Measurements from ENCODE around the gene CD247.

Gene CD247

GRCh38 chr1:167432780-167433179, 85.5 kb downstream of the CD247 start:
- DNase-seq: no peak
- intact Hi-C loops (cut with DNase I): no loop called here

DNA sequence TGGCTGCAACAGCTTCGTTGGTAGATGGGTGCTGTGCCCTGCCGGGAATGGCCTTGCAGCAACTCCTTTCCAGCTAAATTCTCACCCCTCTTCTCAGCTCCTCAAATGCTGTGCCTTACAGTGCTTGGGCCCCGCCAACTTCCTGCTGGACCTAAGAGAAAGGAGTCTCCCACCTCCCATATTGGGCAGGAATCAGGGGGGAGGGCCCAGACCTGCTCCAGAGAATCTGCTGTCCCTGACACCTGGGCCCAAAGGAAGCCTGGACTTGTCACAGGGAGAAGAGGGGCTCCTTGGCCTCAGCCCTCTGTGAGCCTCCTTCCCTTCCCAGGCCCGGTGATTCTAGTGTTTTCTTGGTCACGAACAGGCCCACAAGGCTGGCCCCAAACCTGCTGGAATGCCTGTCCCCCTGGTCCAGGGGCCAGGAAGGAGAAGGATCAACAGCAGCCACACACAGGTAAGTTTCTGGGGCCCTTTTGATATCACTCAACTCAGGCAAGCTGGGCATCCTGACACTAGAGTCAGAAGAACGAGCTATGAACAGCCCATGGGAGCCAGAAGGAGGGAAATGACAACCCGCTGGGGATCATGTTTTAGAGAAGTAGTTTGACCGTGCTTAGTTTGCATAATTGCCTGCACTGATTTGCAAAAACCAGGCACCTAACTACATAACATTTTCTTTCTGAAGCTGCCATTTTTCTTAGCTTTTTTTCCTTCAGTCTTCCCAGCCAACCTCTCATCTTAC, 86.2 kb downstream of the CD247 start:
- intact Hi-C loops (cut with DNase I): no loop called here

GRCh38 chr1:167431261-167431908, 86.9 kb downstream of the CD247 start:
- intact Hi-C loops (cut with DNase I): no loop called here
- DNase-seq: no peak

More for the DNA sequence above, 86.2 kb downstream of the CD247 start:
- no peak for DNase-seq

DNA sequence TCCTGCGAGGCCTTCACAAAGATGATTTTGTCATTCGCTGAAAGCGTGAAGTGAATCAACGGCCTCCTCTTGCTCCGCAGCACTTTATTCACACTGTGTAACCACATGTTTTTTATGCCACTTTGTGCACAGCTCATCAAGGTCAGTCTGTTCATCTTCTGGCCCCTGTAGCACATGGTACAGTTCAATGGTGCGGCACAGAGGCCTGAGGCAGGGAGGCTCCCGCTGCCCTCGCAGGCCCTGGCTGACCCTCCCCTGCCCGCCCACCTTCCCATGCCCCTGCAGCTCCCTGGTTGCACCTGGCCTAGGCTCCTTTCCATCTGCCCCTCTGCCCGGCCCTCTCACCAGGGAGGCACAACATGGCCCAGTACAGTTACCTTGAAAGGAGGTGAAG, 87.5 kb downstream of the CD247 start:
- DNase-seq: no peak
- intact Hi-C loops (cut with DNase I): no loop called here

GRCh38 chr1:167430134-167430848, 88.0 kb downstream of the CD247 start:
- DNase-seq: no peak
- intact Hi-C loops (cut with DNase I): no loop called here

GRCh38 chr1:167429612-167430011, 88.7 kb downstream of the CD247 start:
- DNase-seq: no peak
- intact Hi-C loops (cut with DNase I): no loop called here

GRCh38 chr1:167428395-167428794, 89.9 kb downstream of the CD247 start:
- intact Hi-C loops (cut with DNase I): no loop called here
- no peak for DNase-seq

- no peak for DNase-seq
- intact Hi-C loops (cut with DNase I): no loop called here
These were observed 90.5 kb downstream of the CD247 start for GRCh38 chr1:167427848-167428247.

DNA sequence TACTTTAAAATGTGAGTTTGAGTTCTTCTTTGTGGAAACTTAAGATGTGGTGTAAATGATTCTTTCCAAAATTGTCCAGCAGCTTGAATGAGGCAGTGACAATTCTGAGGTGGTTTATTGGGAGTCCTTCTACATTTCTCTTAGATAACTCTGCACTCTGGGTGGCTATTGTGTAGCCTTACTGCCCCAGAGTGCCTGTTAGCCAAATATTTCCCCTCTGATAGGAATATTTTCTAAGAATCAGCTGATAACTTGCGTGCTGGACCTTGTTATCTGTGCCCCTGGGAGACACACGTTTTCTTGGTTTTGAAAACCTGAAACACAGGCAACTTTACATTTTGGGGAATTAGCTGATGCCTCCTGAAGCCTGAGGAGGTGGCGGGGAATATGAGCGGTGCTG, 91.6 kb downstream of the CD247 start:
- no peak for DNase-seq
- intact Hi-C loops (cut with DNase I): no loop called here

GRCh38 chr1:167425482-167425881, 92.8 kb downstream of the CD247 start:
- intact Hi-C loops (cut with DNase I): no loop called here
- DNase-seq: no peak

GRCh38 chr1:167423684-167424619, 94.4 kb downstream of the CD247 start:
- DNase-seq: no peak
- intact Hi-C loops (cut with DNase I): no loop called here

DNA sequence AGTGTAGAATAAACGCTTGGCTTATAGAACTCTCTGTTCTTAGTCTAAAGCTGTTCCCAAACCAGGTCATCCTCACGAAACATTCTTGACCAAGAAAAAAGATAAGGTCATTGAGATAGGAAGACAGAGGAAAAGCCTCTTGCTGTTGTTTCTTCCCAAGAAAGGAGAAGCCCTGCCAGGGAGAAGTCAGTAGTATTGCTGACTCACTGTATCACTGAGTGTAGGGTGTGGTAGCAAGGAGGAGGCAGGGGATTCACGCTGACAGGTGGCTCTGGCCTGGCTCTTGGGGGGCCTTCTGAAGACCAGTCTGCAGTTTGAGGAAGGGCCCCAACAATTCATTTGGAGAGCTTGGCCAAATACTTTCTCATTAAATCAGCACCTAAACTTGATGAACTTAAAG, 97.8 kb downstream of the CD247 start:
- DNase-seq: no peak
- intact Hi-C loops (cut with DNase I): no loop called here

DNA sequence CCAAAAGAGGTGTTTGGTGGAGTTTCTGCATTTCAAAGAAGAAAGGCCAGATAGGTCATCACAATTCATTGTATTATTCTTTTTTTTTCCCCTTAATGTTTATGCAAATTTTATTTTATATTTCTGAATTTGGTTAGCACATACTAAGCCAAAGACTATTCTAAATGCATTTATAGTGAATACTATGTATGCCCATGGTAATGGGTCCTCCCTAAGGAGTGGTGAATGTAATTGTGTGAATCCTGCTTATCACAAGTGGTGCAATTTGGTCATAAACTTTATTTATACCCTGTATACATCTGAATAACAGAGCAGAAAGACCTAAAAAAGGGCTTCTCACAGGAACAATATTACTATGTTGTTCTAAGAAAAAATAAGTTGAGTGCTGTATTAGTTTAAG, 99.1 kb downstream of the CD247 start:
- DNase-seq: no peak
- intact Hi-C loops (cut with DNase I): no loop called here

GRCh38 chr1:167418391-167418790, 99.9 kb downstream of the CD247 start:
- intact Hi-C loops (cut with DNase I): no loop called here
- DNase-seq: no peak

DNA sequence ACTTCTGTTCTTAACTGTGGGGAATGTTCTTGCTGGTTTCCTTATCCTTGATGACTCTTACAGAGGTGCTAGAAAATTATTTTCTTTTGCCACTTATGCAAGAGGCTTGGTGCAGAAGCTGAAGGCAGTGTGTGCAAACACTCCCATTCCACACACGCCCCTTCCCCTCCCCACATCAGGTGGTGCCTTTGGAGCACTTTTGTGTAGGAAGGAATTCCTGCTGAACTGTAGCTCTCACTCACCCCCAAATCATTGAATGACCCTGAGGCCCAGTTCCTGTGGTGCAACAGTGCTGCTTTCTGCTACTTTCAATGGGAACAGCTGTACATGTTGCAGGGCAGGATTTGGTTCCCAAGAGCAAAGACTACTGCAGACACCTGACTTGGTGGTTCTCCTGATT, 101.8 kb downstream of the CD247 start:
- intact Hi-C loops (cut with DNase I): no loop called here
- DNase-seq: no peak

- intact Hi-C loops (cut with DNase I): no loop called here
- no peak for DNase-seq
These were observed 105.0 kb downstream of the CD247 start for GRCh38 chr1:167413328-167413727.

- intact Hi-C loops (cut with DNase I): no loop called here
- no peak for DNase-seq
These were observed 105.4 kb downstream of the CD247 start for GRCh38 chr1:167412920-167413319.

DNA sequence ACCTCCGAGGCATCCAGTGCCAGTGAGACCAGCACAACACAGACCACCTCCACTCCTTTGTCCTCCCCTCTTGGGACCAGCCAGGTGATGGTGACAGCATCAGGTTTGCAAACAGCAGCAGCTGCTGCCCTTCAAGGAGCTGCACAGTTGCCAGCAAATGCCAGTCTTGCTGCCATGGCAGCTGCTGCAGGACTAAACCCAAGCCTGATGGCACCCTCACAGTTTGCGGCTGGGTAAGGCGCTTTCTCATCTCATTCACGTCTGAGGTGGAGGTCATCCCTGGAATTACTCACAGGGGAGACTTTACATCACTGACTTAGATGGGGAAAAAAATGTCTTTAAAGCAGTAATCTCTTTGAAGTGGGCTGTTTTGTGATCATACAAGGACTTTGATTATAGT, 106.3 kb downstream of the CD247 start:
- no peak for DNase-seq
- intact Hi-C loops (cut with DNase I): no loop called here

GRCh38 chr1:167409183-167409582, 109.1 kb downstream of the CD247 start:
- no peak for DNase-seq
- intact Hi-C loops (cut with DNase I): no loop called here
